Measurements from ENCODE around the gene OR13J1.
A peak's percentile ranks its signal among the peaks of the same experiment; 100 is the strongest.

GRCh38 chr9:35903049-35903448, 32.8 kb upstream of the OR13J1 start:
- TF ChIP-seq ATF3 (CRISPR knock-in tag; conservative IDR thresholded peaks at IDR 0.05) (no peak), CTCF (IDR thresholded peaks at IDR 0.05) (peak; percentile 68), SP1 (CRISPR knock-in tag; conservative IDR thresholded peaks at IDR 0.05) (no peak), CREM (CRISPR knock-in tag; IDR thresholded peaks at IDR 0.05) (no peak), TP53 (CRISPR knock-in tag; IDR thresholded peaks at IDR 0.05) (no peak), ZNF317 (CRISPR knock-in tag; IDR thresholded peaks at IDR 0.05; ENCODE audit: borderline replicate concordance, low read depth) (no peak), AR (CRISPR knock-in tag; IDR thresholded peaks at IDR 0.05) (no peak)
